Sigmoid colon (tissue), 4 donors: Measurements from ENCODE around the gene RASA4B.
"Not testable (repeated sequence)": the region's sequence is repeated elsewhere in the genome, so short reads cannot be mapped to it uniquely, and the experiment has no call there.

Experiments used
- EP300 ChIP-seq, 4 donors: sonication (generic); formaldehyde crosslinking; IDR thresholded peaks; one replicate each; pipeline ENCODE4 v1.6.1; 2017; ENCODE audit warnings: antibody characterized with exemption in 4 of 4
- TF ChIP-seq, protein P1 (sequence below), 4 experiments: fragments of 450-650 bp in 3 of 4; fragments of 200-600 bp in 1 of 4; IDR thresholded peaks; one replicate each; pipeline ENCODE4 v1.5.1; 2016 to 2019; ENCODE audit warnings: antibody characterized with exemption in 4 of 4, mild to moderate bottlenecking in 3 of 4, moderate library complexity in 2 of 4

DNA sequence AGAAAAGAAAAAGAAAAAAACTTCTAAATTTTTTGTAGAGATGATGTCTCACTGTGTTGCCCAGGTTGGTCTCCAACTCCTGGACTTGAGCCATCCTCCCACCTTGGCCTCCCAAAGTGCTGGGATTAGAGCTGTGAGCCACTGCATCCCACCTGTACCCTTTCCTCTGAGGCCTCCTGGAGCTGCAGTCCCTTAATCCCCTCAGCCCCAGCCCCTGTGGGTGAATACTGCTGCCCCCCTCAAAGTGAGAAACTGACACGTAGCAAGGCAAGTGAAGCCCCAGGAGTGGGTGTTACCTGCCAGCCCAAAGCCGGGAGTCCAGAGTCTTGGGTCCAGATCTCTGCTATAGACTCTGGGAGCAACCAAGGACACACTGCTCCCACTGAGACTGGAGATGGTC, 7.2 kb upstream of the RASA4B start:
- TF ChIP-seq, protein P1, sequence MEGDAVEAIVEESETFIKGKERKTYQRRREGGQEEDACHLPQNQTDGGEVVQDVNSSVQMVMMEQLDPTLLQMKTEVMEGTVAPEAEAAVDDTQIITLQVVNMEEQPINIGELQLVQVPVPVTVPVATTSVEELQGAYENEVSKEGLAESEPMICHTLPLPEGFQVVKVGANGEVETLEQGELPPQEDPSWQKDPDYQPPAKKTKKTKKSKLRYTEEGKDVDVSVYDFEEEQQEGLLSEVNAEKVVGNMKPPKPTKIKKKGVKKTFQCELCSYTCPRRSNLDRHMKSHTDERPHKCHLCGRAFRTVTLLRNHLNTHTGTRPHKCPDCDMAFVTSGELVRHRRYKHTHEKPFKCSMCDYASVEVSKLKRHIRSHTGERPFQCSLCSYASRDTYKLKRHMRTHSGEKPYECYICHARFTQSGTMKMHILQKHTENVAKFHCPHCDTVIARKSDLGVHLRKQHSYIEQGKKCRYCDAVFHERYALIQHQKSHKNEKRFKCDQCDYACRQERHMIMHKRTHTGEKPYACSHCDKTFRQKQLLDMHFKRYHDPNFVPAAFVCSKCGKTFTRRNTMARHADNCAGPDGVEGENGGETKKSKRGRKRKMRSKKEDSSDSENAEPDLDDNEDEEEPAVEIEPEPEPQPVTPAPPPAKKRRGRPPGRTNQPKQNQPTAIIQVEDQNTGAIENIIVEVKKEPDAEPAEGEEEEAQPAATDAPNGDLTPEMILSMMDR (IDR thresholded peaks at IDR 0.05) = not testable (repeated sequence)
- TF ChIP-seq EP300 (IDR thresholded peaks at IDR 0.05) = not testable (repeated sequence)
